22Rv1 (cell line): ENCODE results near the gene AHCYL2.

ENCODE experiments used
- CTCF ChIP-seq: fragments of 450-650 bp; IDR thresholded peaks from 2 replicates; pipeline ENCODE4 v1.5.1; 2017; ENCODE audit warnings: mild to moderate bottlenecking
- ZFX ChIP-seq: fragments of 450-650 bp; IDR thresholded peaks from 2 replicates; pipeline ENCODE4 v1.6.1; 2017; ENCODE audit warnings: antibody characterized with exemption, borderline replicate concordance

DNA sequence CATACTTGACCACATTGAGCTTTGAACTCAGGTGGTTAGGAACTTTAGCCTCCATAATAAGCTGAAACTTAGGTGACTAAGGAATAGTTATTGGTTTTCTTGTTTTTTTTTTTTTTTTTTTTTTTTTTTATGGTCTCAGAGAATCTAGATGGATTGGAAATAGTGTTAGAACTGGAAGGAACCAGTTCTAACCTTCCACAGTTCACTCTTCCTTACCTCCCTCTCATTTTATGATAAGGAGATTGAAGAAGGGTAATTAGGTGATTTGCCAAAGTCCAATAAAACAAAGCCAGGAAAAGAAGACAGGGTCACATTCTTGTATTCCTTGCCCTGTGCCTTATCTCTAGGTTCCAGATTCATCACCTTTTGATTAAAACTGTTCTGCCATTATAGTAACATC is 137.7 kb downstream of the AHCYL2 start:
- no peak for TF ChIP-seq CTCF
- no peak for TF ChIP-seq ZFX
